CD14-positive monocyte (primary cell): ENCODE results near the gene CSTF3. TPM values are rescaled to one million over a fixed set of nuclear protein-coding genes. Genes with fewer than 3 reads are reported as not detected.

Experiments used
- DNase-seq, 3 donors: peaks; one replicate each; pipeline ENCODE4 v3.0.0-alpha.2; 2011 to 2022
- H2AFZ ChIP-seq: 2 replicates; pipeline ENCODE4 v1.6.0; 2012; ENCODE audit warnings: mild to moderate bottlenecking, low read depth, low read length, inconsistent platforms; ENCODE audit not compliant: insufficient read depth, poor library complexity, severe bottlenecking
- H3K27ac ChIP-seq, 2 donors: 1 replicate in 1 of 2; 2 replicates in 1 of 2; pipeline ENCODE4 v1.5.1; 2012 to 2013; ENCODE audit warnings: low read length in 2 of 2, control low read depth in 1 of 2, inconsistent platforms in 1 of 2, low read depth in 1 of 2, mild to moderate bottlenecking in 1 of 2
- H3K27me3 ChIP-seq, 2 donors: one replicate each; pipeline versions ENCODE4 v1.6.0 to v1.6.1; 2011 to 2013; ENCODE audit warnings: low read length in 2 of 2; ENCODE audit not compliant: control insufficient read depth in 2 of 2, insufficient read depth in 2 of 2
- H3K36me3 ChIP-seq, 2 donors: replicated peaks in 1 of 2; 1 replicate in 1 of 2; 2 replicates in 1 of 2; pipeline versions ENCODE4 v1.5.1 to v1.6.1; 2012 to 2013; ENCODE audit warnings: low read length in 2 of 2, control low read depth in 1 of 2, inconsistent platforms in 1 of 2, mild to moderate bottlenecking in 1 of 2; ENCODE audit not compliant: insufficient read depth in 2 of 2, control insufficient read depth in 1 of 2
- H3K4me1 ChIP-seq, 2 donors: 1 replicate in 1 of 2; 2 replicates in 1 of 2; pipeline versions ENCODE4 v1.5.1 to v1.6.1; 2012 to 2013; ENCODE audit warnings: low read length in 2 of 2, control low read depth in 1 of 2, inconsistent platforms in 1 of 2, mild to moderate bottlenecking in 1 of 2, moderate library complexity in 1 of 2; ENCODE audit not compliant: insufficient read depth in 2 of 2, control insufficient read depth in 1 of 2
- H3K4me2 ChIP-seq: replicated peaks from 2 replicates; pipeline ENCODE3; 2012; ENCODE audit warnings: low read length, moderate library complexity, mild to moderate bottlenecking; ENCODE audit not compliant: poor library complexity, severe bottlenecking; ENCODE audit errors: extremely low read depth
- H3K4me3 ChIP-seq, 3 experiments: fragments of 200-600 bp in 1 of 3; sonication (generic) in 1 of 3; replicated peaks in 1 of 3; 1 replicate in 2 of 3; 2 replicates in 1 of 3; pipeline ENCODE4 v1.5.1; 2011 to 2013; ENCODE audit warnings: low read length in 3 of 3, mild to moderate bottlenecking in 3 of 3, control low read depth in 2 of 3, low read depth in 2 of 3, inconsistent platforms in 1 of 3, moderate library complexity in 1 of 3
- H3K79me2 ChIP-seq: 2 replicates; pipeline ENCODE4 v1.6.0; 2012; ENCODE audit warnings: mild to moderate bottlenecking, control low read depth, inconsistent platforms, low read length, moderate library complexity; ENCODE audit not compliant: insufficient read depth
- H3K9ac ChIP-seq: 2 replicates; pipeline ENCODE4 v1.6.0; 2017; ENCODE audit warnings: low read length, mild to moderate bottlenecking; ENCODE audit not compliant: insufficient read depth, poor library complexity, severe bottlenecking
- H3K9me3 ChIP-seq, 2 donors: replicated peaks in 1 of 2; 1 replicate in 1 of 2; 2 replicates in 1 of 2; pipeline versions ENCODE4 v1.5.1 to v1.6.1; 2012 to 2013; ENCODE audit warnings: low read length in 2 of 2, control low read depth in 1 of 2; ENCODE audit not compliant: control insufficient read depth in 1 of 2, insufficient read depth in 1 of 2
- H4K20me1 ChIP-seq: 2 replicates; pipeline ENCODE4 v1.6.0; 2012; ENCODE audit warnings: mild to moderate bottlenecking, low read length, control low read depth, moderate library complexity; ENCODE audit not compliant: insufficient read depth
- H3K27ac Mint-ChIP-seq, 7 donors: one replicate each; pipeline ENCODE4 v1.8.0; 2020; ENCODE audit warnings: mild to moderate bottlenecking in 7 of 7, mixed read lengths in 7 of 7, moderate library complexity in 6 of 7, inconsistent platforms in 2 of 7
- H3K27me3 Mint-ChIP-seq, 3 donors: one replicate each; pipeline ENCODE4 v1.8.0; 2021 to 2022; ENCODE audit warnings: low read depth in 3 of 3, mild to moderate bottlenecking in 3 of 3, mixed read lengths in 3 of 3, moderate library complexity in 3 of 3, inconsistent platforms in 1 of 3
- H3K36me3 Mint-ChIP-seq, 2 donors: one replicate each; pipeline ENCODE4 v1.8.0; 2020; ENCODE audit warnings: mixed read lengths in 2 of 2, inconsistent platforms in 1 of 2, mild to moderate bottlenecking in 1 of 2
- H3K4me1 Mint-ChIP-seq: one replicate; pipeline ENCODE4 v1.8.0; 2020; ENCODE audit warnings: mild to moderate bottlenecking, mixed read lengths
- H3K4me3 Mint-ChIP-seq, 2 donors: one replicate each; pipeline ENCODE4 v1.8.0; 2020; ENCODE audit warnings: mild to moderate bottlenecking in 2 of 2, mixed read lengths in 2 of 2, moderate library complexity in 1 of 2
- H3K9me3 Mint-ChIP-seq, 7 donors: one replicate each; pipeline ENCODE4 v1.8.0; 2020 to 2022; ENCODE audit warnings: mixed read lengths in 7 of 7, mild to moderate bottlenecking in 6 of 7, moderate library complexity in 6 of 7, inconsistent platforms in 2 of 7
- WGBS: methylation state at CpG from one replicate; pipeline ENCODE4 v1.1.5; 2013; ENCODE audit warnings: missing lambda C conversion rate; ENCODE audit not compliant: insufficient coverage; 5-methylcytosine and 5-hydroxymethylcytosine counted together
- intact Hi-C, 2 donors: fragments of 100-400 bp; cut with micrococcal nuclease; formaldehyde crosslinking; loops; one replicate each; pipeline versions ENCODE4 v1.15.0 to v1.15.1; 2023
- polyA plus RNA-seq, 3 donors: library from polyadenylated mRNA; depleted of rRNA in 1 of 3; unstranded in 2 of 3; stranded (reverse) in 1 of 3; fragments of 300-500 nt in 2 of 3; fragments of >200 nt in 1 of 3; fragmentation: Illumina TruSeq in 2 of 3; gene quantifications; 1 replicate in 2 of 3; 2 replicates in 1 of 3; pipeline ENCODE4 v1.2.3, GENCODE V29; 2012 to 2021
- TF ChIP-seq, protein P1 (sequence below): fragments of 200-600 bp; IDR thresholded peaks from one replicate; pipeline ENCODE4 v1.8.0; 2022; ENCODE audit warnings: antibody characterized with exemption, mild to moderate bottlenecking

The CSTF3 gene
- polyA plus RNA-seq, 3 donors = 6.9 to 12.1 (median 7.1) TPM

- H3K4me1 ChIP-seq = peaks cover 18 to 24% of the 10 kb centered on the region in 2 donors
- peaks cover 24% of the 10 kb centered on the region for H3K4me1 Mint-ChIP-seq
- no peak overlapping the region for H3K4me3 Mint-ChIP-seq
- H3K27ac ChIP-seq = no peak overlapping the region
- intact Hi-C loops = no loop called here
- H3K4me2 ChIP-seq = no peak overlapping the region
- H2AFZ ChIP-seq = no peak overlapping the region
- no peaks in the 10 kb centered on the region for H4K20me1 ChIP-seq
- no CpG with 5 or more reads among the region's 3 CpGs for WGBS
- TF ChIP-seq, protein P1, sequence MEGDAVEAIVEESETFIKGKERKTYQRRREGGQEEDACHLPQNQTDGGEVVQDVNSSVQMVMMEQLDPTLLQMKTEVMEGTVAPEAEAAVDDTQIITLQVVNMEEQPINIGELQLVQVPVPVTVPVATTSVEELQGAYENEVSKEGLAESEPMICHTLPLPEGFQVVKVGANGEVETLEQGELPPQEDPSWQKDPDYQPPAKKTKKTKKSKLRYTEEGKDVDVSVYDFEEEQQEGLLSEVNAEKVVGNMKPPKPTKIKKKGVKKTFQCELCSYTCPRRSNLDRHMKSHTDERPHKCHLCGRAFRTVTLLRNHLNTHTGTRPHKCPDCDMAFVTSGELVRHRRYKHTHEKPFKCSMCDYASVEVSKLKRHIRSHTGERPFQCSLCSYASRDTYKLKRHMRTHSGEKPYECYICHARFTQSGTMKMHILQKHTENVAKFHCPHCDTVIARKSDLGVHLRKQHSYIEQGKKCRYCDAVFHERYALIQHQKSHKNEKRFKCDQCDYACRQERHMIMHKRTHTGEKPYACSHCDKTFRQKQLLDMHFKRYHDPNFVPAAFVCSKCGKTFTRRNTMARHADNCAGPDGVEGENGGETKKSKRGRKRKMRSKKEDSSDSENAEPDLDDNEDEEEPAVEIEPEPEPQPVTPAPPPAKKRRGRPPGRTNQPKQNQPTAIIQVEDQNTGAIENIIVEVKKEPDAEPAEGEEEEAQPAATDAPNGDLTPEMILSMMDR = no peak
- H3K27ac Mint-ChIP-seq = peak overlapping the region in 1 of 7 donors; percentile 20
- peaks cover 0 to 9% (median 7%) of the 10 kb centered on the region in 7 donors for H3K9me3 Mint-ChIP-seq
- H3K36me3 Mint-ChIP-seq = peaks cover 4 to 5% of the 10 kb centered on the region in 2 donors
- H3K27me3 Mint-ChIP-seq = peaks cover 0 to 2% (median 0%) of the 10 kb centered on the region in 3 donors
- no peaks in the 10 kb centered on the region for H3K36me3 ChIP-seq
- H3K9ac ChIP-seq = no peak overlapping the region
- DNase-seq = peak in 1 of 3 donors; percentile 46
- H3K9me3 ChIP-seq = no peaks in the 10 kb centered on the region
- no peaks in the 10 kb centered on the region for H3K79me2 ChIP-seq
- no peak overlapping the region for H3K4me3 ChIP-seq
- no peaks in the 10 kb centered on the region for H3K27me3 ChIP-seq
Observed at GRCh38 chr11:33179348-33179803, 18.1 kb upstream of the CSTF3 start.

GRCh38 chr11:33178443-33179180 is 17.3 kb upstream of the CSTF3 start:
- H2AFZ ChIP-seq = no peak overlapping the region
- Mint-ChIP-seq H3K9me3 (peaks cover 0 to 9% (median 7%) of the 10 kb centered on the region in 7 donors), H3K27me3 (peaks cover 0 to 2% (median 0%) of the 10 kb centered on the region in 3 donors), H3K4me3 (no peak overlapping the region), H3K27ac (peak overlapping the region; percentile 49 to 80 (median 73)), H3K4me1 (peaks cover 28% of the 10 kb centered on the region), H3K36me3 (peaks cover 4 to 5% of the 10 kb centered on the region in 2 donors)
- DNase-seq = peak; percentile 44 to 82 (median 61)
- H4K20me1 ChIP-seq = no peaks in the 10 kb centered on the region
- H3K9me3 ChIP-seq = no peaks in the 10 kb centered on the region
- H3K27ac ChIP-seq = peak overlapping the region in 1 of 2 donors; percentile 62
- H3K9ac ChIP-seq = no peak overlapping the region
- H3K4me3 ChIP-seq = peak overlapping the region in 1 of 3 experiments; percentile 0
- WGBS = no CpG with 5 or more reads among the region's 5 CpGs
- peaks cover 18 to 24% of the 10 kb centered on the region in 2 donors for H3K4me1 ChIP-seq
- H3K4me2 ChIP-seq = no peak overlapping the region
- TF ChIP-seq, protein P1 = no peak
- no peaks in the 10 kb centered on the region for H3K79me2 ChIP-seq
- no peaks in the 10 kb centered on the region for H3K27me3 ChIP-seq
- no peaks in the 10 kb centered on the region for H3K36me3 ChIP-seq
- intact Hi-C loops = no loop called here
